Activated T-cell treated with anti-CD3 and anti-CD28 coated beads, Interleukin-2, amount 50 U/mL, for 24 hours (primary cell): ENCODE results near the gene POLR3C.
"Not testable (repeated sequence)": the region's sequence is repeated elsewhere in the genome, so short reads cannot be mapped to it uniquely, and the experiment has no call there.

Experiments used
- DNase-seq: peaks from one replicate; pipeline ENCODE4 v3.0.0-alpha.2; 2020
- H3K27ac Mint-ChIP-seq: 2 replicates; pipeline ENCODE4 v1.8.0; 2020; ENCODE audit warnings: mild to moderate bottlenecking, mixed read lengths
- H3K27me3 Mint-ChIP-seq: 2 replicates; pipeline ENCODE4 v1.8.0; 2020; ENCODE audit warnings: mixed read lengths
- H3K36me3 Mint-ChIP-seq: 2 replicates; pipeline ENCODE4 v1.8.0; 2020; ENCODE audit warnings: low read depth, mixed read lengths
- H3K4me1 Mint-ChIP-seq: 2 replicates; pipeline ENCODE4 v1.8.0; 2020; ENCODE audit warnings: low read depth, mixed read lengths
- H3K4me3 Mint-ChIP-seq: 2 replicates; pipeline ENCODE4 v1.8.0; 2020; ENCODE audit warnings: mild to moderate bottlenecking, moderate library complexity, mixed read lengths
- H3K9me3 Mint-ChIP-seq: 2 replicates; pipeline ENCODE4 v1.8.0; 2020; ENCODE audit warnings: mixed read lengths

POLR3C gene

DNA sequence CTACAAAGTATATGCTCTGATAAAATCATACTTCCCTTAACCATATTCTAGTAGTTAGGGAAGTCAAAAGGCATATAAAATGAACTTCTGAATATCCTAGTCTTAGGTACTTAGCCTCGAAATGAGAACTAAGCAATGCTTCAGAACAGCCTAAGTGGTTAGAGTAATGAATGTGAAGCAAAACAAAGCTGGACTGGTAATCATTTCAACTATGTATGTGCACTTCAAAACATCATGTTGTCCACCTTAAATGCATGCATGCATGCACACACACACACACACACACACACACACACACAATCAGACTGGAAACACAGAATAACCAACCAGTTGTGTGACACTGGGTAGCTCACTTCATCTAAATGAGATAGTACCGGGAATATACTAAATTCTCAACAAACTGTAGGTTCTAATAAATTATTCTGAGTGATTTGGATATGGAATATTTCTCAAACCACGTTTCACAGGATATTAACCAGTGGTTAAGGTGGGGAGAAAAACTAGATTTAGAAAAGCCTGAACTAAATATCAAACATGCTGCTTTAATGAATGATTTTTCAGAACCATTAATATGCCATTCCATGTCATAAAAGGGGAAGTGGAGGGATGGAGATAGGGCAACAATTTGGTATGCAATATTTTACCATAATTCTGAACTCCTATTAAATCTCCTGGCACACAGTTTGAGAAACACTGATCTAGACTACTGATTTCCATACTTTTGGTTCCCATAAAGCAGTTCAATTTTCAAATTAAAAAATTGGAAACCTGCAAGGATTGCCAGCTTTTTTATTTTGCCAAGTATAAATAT, 19.6 kb upstream of the POLR3C start:
- H3K9me3 Mint-ChIP-seq, result no peaks in the 10 kb centered on the region
- DNase-seq, result no peak
- H3K27me3 Mint-ChIP-seq, result no peaks in the 10 kb centered on the region
- H3K27ac Mint-ChIP-seq, result no peak overlapping the region
- no peak overlapping the region for H3K4me3 Mint-ChIP-seq
- peaks cover 17% of the 10 kb centered on the region for H3K36me3 Mint-ChIP-seq
- peaks cover 53% of the 10 kb centered on the region for H3K4me1 Mint-ChIP-seq

DNA sequence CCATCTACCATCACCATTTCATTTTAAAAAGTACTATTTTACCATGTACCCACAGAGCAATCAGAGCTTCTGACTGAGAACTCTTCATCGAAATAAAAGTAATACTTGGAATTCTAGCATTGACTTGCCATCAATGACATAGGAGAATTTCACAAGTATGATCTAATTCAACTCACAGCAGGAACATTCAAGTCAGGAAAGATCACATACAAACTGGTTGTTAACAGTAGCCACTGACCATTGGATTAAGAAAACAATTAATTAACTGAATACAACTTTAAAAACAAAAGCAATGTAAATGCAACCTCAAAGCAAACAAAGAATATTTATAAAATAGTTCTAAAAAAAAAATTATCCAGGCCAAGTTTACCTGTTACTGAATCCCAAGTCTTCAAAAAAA, 18.9 kb upstream of the POLR3C start:
- Mint-ChIP-seq H3K9me3 (no peaks in the 10 kb centered on the region), H3K27ac (no peak overlapping the region), H3K27me3 (no peaks in the 10 kb centered on the region), H3K36me3 (peaks cover 11% of the 10 kb centered on the region), H3K4me3 (no peak overlapping the region), H3K4me1 (peaks cover 50% of the 10 kb centered on the region)
- no peak for DNase-seq

DNA sequence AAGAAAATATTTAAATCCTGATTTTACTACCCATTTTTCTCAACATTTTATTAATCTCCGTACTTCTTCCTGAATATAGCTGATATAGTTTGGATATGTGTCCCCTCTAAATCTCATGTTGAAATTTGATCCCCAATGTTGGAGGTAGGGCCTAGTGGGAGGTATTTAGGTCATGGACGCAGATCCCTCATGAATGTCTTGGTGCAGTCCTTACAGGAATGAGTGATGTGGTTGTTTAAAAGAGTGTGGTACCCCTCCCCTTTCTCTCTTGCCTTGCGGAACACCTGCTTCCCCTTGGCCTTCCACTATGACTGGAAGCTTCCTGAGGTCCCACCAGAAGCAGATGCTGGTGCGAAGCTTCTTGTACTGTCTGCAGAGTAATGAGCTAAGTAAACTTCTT, 17.6 kb upstream of the POLR3C start:
- DNase-seq, result no peak
- Mint-ChIP-seq H3K4me3 (no peak overlapping the region), H3K9me3 (no peaks in the 10 kb centered on the region), H3K4me1 (peaks cover 44% of the 10 kb centered on the region), H3K27ac (no peak overlapping the region), H3K27me3 (no peaks in the 10 kb centered on the region), H3K36me3 (peaks cover 7% of the 10 kb centered on the region)

DNA sequence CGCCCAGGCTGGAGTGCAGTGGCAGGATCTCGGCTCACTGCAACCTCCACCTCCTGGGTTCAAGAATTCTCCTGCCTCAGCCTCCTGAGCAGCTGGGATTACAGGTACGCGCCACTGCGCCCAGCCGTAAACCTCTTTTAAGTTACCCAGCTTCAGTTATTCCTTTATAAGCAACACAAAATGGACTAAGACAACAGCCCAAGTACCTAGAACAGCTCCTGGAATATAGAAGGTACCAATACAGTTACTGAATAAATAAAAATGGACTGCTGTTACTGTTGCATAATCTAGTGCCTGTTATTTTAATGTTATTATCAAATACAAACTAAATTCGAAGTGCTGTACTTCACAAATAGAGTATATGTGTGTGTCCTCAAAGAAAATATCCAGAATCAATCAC, 17.2 kb upstream of the POLR3C start:
- no peak for DNase-seq
- no peaks in the 10 kb centered on the region for H3K9me3 Mint-ChIP-seq
- H3K36me3 Mint-ChIP-seq, result peaks cover 4% of the 10 kb centered on the region
- H3K4me1 Mint-ChIP-seq, result peaks cover 40% of the 10 kb centered on the region
- no peak overlapping the region for H3K4me3 Mint-ChIP-seq
- no peaks in the 10 kb centered on the region for H3K27me3 Mint-ChIP-seq
- no peak overlapping the region for H3K27ac Mint-ChIP-seq

DNA sequence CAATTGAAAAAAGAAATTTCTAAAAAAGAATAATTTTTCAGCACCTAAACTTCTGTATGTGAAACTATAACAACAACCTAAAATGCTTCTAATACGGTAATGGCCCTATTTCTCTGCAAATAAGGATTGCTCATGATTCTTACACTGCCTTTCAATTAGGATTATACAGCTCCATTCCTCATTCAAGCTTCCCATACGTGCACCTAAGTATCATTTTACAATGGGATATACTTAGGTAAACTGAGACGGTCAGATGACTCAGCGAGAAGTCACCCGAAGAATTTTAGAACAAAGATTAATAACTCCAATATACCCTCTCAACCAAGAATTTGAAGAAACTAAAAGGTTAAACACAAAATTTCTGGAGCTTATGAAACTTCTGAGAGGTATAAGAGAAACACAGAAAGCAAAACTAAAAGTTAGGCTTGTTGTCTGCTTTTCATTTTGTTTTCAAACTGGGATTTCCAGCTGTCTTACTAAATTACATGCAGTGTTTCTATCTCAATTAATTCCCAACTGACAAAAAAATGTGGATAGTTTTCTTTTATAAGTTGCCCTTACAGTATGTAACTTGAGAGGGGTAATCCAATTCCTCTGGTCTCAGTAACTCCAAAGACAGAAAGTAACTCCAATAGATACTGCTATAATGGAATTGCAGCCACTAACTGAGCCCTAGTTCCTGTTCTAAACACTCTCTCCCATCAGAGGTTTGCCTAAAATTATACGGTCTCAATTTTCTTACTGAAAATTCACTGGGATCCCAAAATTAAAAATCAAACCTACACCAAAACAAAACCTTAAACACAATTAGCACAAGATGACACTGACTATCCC, 10.8 kb upstream of the POLR3C start:
- not testable (repeated sequence) for H3K4me3 Mint-ChIP-seq, H3K27ac Mint-ChIP-seq
- peaks cover 14% of the 10 kb centered on the region for H3K4me1 Mint-ChIP-seq

DNA sequence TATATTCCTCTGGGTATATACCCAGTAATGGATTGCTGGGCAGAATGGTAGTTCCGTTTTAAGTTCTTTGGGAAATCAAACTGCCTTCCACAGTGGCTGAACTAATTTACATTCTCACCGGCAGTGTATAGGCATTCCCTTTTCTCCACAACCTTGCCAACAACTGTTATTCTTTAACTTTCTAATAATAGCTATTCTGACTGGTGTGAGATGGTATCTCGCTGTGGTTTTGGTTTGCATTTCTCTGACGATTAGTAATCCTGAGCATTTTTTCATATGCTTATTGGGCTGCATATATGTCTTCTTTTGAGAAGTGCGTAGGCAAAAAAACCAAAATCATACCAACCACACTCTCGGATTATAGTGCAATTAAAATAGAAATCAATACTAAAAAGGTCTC, 5.9 kb upstream of the POLR3C start:
- H3K4me1 Mint-ChIP-seq, result peaks cover 19% of the 10 kb centered on the region
- not testable (repeated sequence) for H3K36me3 Mint-ChIP-seq, DNase-seq, H3K9me3 Mint-ChIP-seq, H3K27ac Mint-ChIP-seq, H3K27me3 Mint-ChIP-seq, H3K4me3 Mint-ChIP-seq

More for the DNA sequence above, 10.8 kb upstream of the POLR3C start:
- not testable (repeated sequence) for H3K9me3 Mint-ChIP-seq, H3K36me3 Mint-ChIP-seq, DNase-seq, H3K27me3 Mint-ChIP-seq

DNA sequence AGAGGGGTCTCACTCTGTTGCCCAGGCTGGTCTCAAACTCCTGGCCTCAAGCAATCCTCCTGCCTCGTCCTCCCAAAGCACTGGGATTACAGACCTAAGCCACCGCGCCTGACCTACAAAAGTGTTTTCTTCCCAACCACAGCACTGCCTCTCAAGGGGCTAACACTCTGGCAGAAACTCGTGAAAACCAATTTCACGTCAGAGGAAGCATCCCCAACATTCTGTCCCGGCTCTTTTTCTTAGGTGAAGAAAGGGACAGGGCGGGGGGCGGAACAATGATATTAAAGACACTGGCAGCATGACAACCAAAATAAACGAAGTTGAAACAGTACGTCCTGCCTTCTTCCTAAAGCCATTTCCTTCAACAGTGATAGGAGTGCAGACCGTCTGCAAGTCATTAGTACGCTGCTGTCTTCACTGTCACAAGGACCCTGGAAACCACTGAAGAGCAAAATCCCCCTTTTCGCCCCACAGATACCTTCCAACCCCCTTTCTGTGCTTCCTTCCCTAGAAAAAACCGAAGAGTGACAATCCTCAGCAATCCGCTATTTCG, 1.1 kb upstream of the POLR3C start:
- H3K9me3 Mint-ChIP-seq, DNase-seq, H3K27me3 Mint-ChIP-seq, H3K27ac Mint-ChIP-seq: not testable (repeated sequence)
- Mint-ChIP-seq H3K4me1 (peaks cover 38% of the 10 kb centered on the region), H3K4me3 (peak overlapping the region; percentile 25), H3K36me3 (peaks cover 39% of the 10 kb centered on the region)

DNA sequence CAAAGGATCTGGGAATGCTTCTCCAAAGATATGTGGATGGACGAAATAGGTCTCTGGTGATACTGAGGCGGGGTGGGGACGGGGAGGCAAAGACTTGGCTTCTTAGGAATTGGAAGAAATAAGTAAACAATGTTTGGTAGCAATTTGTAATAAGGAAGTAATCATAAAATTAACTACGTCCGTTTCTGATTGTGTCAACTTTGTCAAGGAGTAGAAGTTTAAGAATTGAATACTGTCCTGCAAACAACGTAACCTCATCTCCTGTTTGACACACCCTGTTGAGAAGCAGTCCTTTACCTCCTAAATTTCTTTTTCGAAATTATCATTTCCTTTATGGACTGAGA, 471 bp downstream of the POLR3C start:
- H3K36me3 Mint-ChIP-seq, result peaks cover 51% of the 10 kb centered on the region
- H3K27me3 Mint-ChIP-seq, result no peaks in the 10 kb centered on the region

DNA sequence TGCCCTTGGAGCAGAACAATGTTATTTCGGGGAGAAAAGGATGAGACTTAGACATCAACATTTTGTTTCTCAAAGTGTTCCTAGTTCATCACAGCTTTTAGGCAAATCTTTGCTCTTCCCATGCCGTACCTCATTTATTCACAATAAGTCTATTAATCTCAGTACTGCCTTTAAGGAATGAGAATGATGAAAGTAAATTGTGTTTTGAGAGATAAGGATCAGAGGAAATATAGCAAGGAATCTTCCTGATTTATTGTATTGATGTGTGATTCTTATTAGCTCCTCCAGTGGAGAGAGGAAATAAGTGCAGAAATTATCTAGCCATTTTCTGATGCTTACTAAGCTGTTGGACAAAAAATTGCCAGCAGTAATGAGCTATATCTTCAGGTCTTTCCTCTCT, 2.0 kb downstream of the POLR3C start:
- DNase-seq, result no peak

More for the DNA sequence above, 471 bp downstream of the POLR3C start:
- Mint-ChIP-seq H3K4me1 (peaks cover 51% of the 10 kb centered on the region), H3K4me3 (peak overlapping the region; percentile 98), H3K9me3 (no peaks in the 10 kb centered on the region), H3K27ac (peak overlapping the region; percentile 98)
- DNase-seq, result no peak

DNA sequence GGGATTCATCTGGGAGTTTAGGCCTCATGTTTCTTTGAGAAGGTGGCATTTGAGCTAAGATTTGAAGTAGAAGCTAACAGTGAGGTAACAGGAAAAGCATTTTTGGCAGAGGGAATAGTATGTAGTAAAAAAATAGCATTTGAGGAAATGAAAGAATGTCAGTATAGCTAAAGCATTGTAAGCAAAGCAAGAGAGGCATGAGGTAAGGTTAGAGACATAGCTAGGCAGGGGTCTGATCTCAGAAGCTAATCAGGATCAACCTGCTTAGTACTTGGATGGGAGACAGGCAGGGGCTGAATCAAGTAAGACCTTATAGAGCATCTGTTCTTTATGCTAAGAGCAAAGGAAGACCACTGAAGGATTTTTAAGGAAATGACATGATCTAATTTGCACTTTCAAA, 4.0 kb downstream of the POLR3C start:
- Mint-ChIP-seq H3K4me1 (peaks cover 44% of the 10 kb centered on the region), H3K27ac (peak overlapping the region; percentile 92), H3K4me3 (peak overlapping the region; percentile 21), H3K9me3 (no peaks in the 10 kb centered on the region), H3K27me3 (no peaks in the 10 kb centered on the region), H3K36me3 (peaks cover 81% of the 10 kb centered on the region)
- DNase-seq, result no peak

More for the DNA sequence above, 2.0 kb downstream of the POLR3C start:
- peaks cover 50% of the 10 kb centered on the region for H3K4me1 Mint-ChIP-seq
- no peaks in the 10 kb centered on the region for H3K9me3 Mint-ChIP-seq
- H3K36me3 Mint-ChIP-seq, result peaks cover 65% of the 10 kb centered on the region
- H3K27me3 Mint-ChIP-seq, result no peaks in the 10 kb centered on the region
- peak overlapping the region; percentile 98 for H3K4me3 Mint-ChIP-seq
- peak overlapping the region; percentile 58 for H3K27ac Mint-ChIP-seq

DNA sequence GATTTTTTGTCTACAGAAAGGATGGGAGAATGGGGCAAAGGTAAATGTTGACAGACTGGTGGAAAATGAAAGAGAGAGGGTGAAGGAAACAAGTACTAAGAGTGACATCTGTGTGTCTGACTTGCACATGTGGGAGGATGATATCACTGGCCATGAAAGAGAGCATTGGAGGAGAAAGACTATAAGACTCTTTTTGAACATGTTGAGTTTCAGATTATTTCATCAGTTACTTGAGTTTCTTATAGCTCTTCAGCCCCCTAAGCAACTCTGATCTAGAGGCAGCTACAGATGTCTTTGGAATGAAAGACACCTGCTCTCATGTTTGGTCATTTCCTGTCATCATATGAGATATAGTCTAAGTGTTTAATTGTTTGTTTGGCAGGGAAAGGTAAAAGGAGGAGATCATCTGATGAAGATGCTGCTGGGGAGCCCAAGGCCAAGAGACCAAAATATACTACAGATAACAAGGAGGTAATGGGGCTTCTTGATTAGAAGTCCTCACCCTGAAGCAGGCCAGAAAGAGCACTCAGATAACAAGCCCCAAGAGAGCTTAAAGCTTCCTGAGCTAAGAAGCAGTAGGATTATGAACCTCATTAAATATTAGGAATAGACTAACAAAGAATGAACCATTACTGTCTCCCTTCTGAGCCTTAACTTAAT, 4.5 kb downstream of the POLR3C start:
- Mint-ChIP-seq H3K4me1 (peaks cover 45% of the 10 kb centered on the region), H3K9me3 (no peaks in the 10 kb centered on the region), H3K36me3 (peaks cover 84% of the 10 kb centered on the region), H3K27me3 (no peaks in the 10 kb centered on the region), H3K4me3 (peak overlapping the region; percentile 21), H3K27ac (peak overlapping the region; percentile 92)
- DNase-seq, result no peak

DNA sequence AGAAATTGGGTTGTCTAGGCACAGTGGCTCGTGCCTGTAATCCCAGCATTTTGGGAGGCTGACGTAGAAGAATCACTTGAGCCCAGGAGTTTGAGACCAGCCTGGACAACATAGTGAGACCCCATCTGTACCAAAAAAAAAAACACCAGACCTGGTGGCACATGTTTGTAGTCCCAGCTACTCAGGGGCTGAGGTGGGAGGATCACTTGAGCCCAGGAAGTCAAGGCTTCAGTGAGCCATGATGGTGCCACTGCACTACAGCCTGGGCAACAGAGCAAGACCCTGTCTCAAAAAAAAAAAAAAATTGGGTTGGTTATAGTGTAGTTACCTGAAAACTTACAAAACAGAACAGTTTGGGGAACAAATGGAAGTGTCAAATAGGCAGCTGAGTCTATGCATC, 6.8 kb downstream of the POLR3C start:
- H3K4me3 Mint-ChIP-seq, H3K27ac Mint-ChIP-seq, H3K27me3 Mint-ChIP-seq, H3K9me3 Mint-ChIP-seq, DNase-seq: not testable (repeated sequence)
- Mint-ChIP-seq H3K4me1 (peaks cover 36% of the 10 kb centered on the region), H3K36me3 (peaks cover 90% of the 10 kb centered on the region)

DNA sequence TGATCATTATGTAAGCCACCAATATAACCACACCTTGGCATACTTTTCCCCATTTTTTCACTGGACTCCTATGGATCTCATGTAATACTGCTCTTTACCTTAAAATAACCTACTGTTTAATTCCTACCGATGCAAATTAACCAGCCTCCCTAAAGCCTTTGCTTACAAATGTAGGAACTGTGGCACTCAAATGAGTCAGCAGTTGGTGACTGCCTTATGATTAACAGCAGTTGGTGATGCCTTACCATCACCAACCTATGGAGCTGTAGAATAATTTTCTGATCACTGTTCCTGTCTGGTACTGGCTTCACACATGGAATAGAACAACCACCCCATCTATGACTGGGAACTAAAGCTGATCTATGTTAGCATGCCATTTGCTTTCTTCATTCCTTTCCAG, 13.7 kb downstream of the POLR3C start:
- no peaks in the 10 kb centered on the region for H3K27me3 Mint-ChIP-seq
- H3K4me3 Mint-ChIP-seq, result no peak overlapping the region
- peaks cover 6% of the 10 kb centered on the region for H3K4me1 Mint-ChIP-seq
- H3K9me3 Mint-ChIP-seq, result no peaks in the 10 kb centered on the region
- no peak for DNase-seq
- H3K27ac Mint-ChIP-seq, result peak overlapping the region; percentile 19
- peaks cover 94% of the 10 kb centered on the region for H3K36me3 Mint-ChIP-seq

DNA sequence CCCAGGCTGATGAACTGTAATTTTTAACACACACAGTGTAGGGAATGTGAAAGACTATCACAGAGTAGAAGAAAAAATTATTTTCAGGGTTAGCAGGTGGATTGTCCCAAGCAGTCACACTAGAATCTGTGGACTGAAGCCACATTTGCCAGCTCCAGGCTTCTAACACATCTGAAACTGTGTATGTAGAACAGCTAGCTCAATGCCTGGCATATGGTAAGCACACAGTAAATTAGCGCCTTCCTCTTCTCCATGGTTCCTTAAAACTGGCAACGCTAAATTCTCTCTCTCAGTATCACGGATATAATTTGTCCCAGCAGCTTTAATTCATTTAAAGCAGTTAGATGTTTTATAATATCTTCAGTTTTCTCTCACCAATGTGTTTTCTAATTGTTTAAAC, 19.0 kb downstream of the POLR3C start:
- Mint-ChIP-seq H3K4me3 (no peak overlapping the region), H3K36me3 (peaks cover 52% of the 10 kb centered on the region), H3K4me1 (peaks cover 13% of the 10 kb centered on the region), H3K9me3 (no peaks in the 10 kb centered on the region), H3K27ac (no peak overlapping the region), H3K27me3 (no peaks in the 10 kb centered on the region)
- no peak for DNase-seq
